Bronchial epithelial cell (primary cell): ENCODE measurements around the gene ASCL2. TPM values are rescaled to one million over a fixed set of nuclear protein-coding genes. Genes with fewer than 3 reads are reported as not detected.

Experiments
- DNase-seq: peaks from one replicate; pipeline ENCODE4 v3.0.0-alpha.2; 2010; ENCODE audit warnings: low read depth
- FAIRE-seq: peaks from 2 replicates; lab custom pipeline; 2011; peaks lifted over from hg19 to GRCh38; lab: Jason Lieb, UNC
- H3K27me3 ChIP-seq: 2 replicates; pipeline ENCODE4 v1.5.1; 2011; ENCODE audit warnings: low read length; ENCODE audit not compliant: control insufficient read depth, insufficient read depth
- H3K36me3 ChIP-seq: 2 replicates; pipeline ENCODE4 v1.5.1; 2011; ENCODE audit warnings: low read length; ENCODE audit not compliant: control insufficient read depth, insufficient read depth
- H3K4me3 ChIP-seq: 2 replicates; pipeline ENCODE4 v1.5.1; 2011; ENCODE audit warnings: mild to moderate bottlenecking, low read depth, low read length, control low read depth
- CTCF ChIP-seq: IDR thresholded peaks from 2 replicates; pipeline ENCODE4 v1.5.1; 2011; ENCODE audit warnings: mild to moderate bottlenecking, moderate library complexity, low read length, control low read depth, inconsistent platforms; ENCODE audit not compliant: insufficient read depth, severe bottlenecking
- total RNA-seq: library from RNA; depleted of rRNA; stranded (reverse); fragments of >200 nt; gene quantifications from 2 replicates; pipeline ENCODE4 v1.2.1, GENCODE V29; 2014

The ASCL2 gene
- total RNA-seq, 1 donor from 2014 or later = 0.79 TPM

DNA sequence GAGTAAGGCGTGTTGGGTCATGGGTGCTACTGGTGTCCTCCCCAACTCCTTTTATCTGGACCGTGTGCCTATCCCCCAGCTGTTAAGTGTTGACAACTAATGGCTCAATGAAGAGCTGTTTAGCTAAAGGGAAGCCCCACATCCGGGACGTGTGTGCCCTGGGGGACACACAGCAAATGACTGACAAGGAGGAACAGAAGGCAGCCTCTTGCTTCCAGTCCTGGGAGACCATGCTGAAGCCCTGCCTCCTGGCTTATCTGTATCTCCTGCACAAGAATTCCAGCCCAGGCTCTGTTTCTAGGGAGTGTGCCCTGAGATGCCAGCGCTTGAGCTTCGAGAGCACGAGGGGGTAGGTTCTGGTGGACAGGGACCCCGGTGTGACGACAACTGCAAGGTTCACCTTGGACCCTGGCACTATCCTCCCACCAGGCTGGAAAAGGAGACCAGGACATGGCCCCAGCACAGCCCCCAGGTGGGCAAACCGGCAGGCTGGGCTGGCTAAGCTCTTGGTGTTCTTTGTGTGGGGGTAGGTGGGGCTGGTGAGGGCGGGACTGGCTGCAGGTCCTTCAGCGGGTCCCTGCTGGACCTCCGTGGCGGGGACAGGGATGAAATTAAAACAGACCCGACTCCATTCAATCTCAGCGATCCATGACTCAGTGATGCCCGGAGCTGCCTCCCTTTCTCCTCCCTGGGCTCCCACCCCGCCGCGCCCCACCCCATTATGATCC, 21.0 kb downstream of the ASCL2 start:
- Histone ChIP-seq H3K36me3 (no peaks in the 10 kb centered on the region), H3K27me3 (no peaks in the 10 kb centered on the region), H3K4me3 (no peak overlapping the region)
- DNase-seq (no peak), FAIRE-seq (no peak)
- TF ChIP-seq CTCF = no peak

GRCh38 chr11:2248762-2249161, 21.6 kb downstream of the ASCL2 start:
- TF ChIP-seq CTCF = no peak
- FAIRE-seq = no peak
- Histone ChIP-seq H3K36me3 (no peaks in the 10 kb centered on the region), H3K27me3 (peaks cover 2% of the 10 kb centered on the region), H3K4me3 (no peak overlapping the region)
- no peak for DNase-seq

- Histone ChIP-seq H3K4me3 (no peak overlapping the region), H3K36me3 (no peaks in the 10 kb centered on the region), H3K27me3 (peaks cover 2% of the 10 kb centered on the region)
- DNase-seq (no peak), FAIRE-seq (no peak)
- TF ChIP-seq CTCF = no peak
Measured at GRCh38 chr11:2248242-2248641, 22.1 kb downstream of the ASCL2 start.

- FAIRE-seq (no peak), DNase-seq (no peak)
- Histone ChIP-seq H3K36me3 (no peaks in the 10 kb centered on the region), H3K27me3 (peaks cover 2% of the 10 kb centered on the region), H3K4me3 (no peak overlapping the region)
- TF ChIP-seq CTCF = no peak
Measured at GRCh38 chr11:2247496-2247895, 22.9 kb downstream of the ASCL2 start.

- Histone ChIP-seq H3K27me3 (peaks cover 2% of the 10 kb centered on the region), H3K4me3 (no peak overlapping the region), H3K36me3 (no peaks in the 10 kb centered on the region)
- no peak for FAIRE-seq
- DNase-seq = no peak
- no peak for TF ChIP-seq CTCF
Measured at GRCh38 chr11:2240834-2241233, 29.6 kb downstream of the ASCL2 start.
